Body of pancreas (tissue), 4 donors: ENCODE data around the gene CST9L. TPM values are rescaled to one million over a fixed set of nuclear protein-coding genes. Genes with fewer than 3 reads are reported as not detected.

ENCODE experiments used
- ATAC-seq: fragments of 150-250 bp; one replicate; pipeline ENCODE4 v1.9.1; 2016
- DNase-seq, 4 donors: peaks; one replicate each; pipeline ENCODE4 v3.0.0-alpha.2; 2019
- H3K27ac ChIP-seq, 4 donors: fragments of 200-600 bp; sonication (generic); 1 replicate in 3 of 4; 2 replicates in 1 of 4; pipeline versions ENCODE4 v1.5.1 to v1.6.1; 2016 to 2019; ENCODE audit warnings: mild to moderate bottlenecking in 1 of 4, mixed read lengths in 1 of 4, moderate library complexity in 1 of 4
- H3K27me3 ChIP-seq, 2 donors: fragments of 200-600 bp; sonication (generic); one replicate each; pipeline ENCODE4 v1.6.0; 2016; ENCODE audit warnings: mild to moderate bottlenecking in 1 of 2
- H3K36me3 ChIP-seq, 2 donors: fragments of 200-600 bp; sonication (generic); replicated peaks in 1 of 2; 2 replicates each; pipeline ENCODE4 v1.5.1; 2016; ENCODE audit warnings: low read depth in 2 of 2; ENCODE audit not compliant: insufficient read depth in 1 of 2
- H3K4me1 ChIP-seq: fragments of 200-600 bp; sonication (generic); one replicate; pipeline ENCODE4 v1.6.0; 2016
- H3K4me3 ChIP-seq, 2 donors: fragments of 200-600 bp; sonication (generic); 1 replicate in 1 of 2; 2 replicates in 1 of 2; pipeline ENCODE4 v1.5.1; 2016 to 2019
- H3K9me3 ChIP-seq, 3 donors: fragments of 200-600 bp; sonication (generic); 1 replicate in 2 of 3; 2 replicates in 1 of 3; pipeline ENCODE4 v1.5.1; 2016
- POLR2A ChIP-seq, 3 donors: fragments of 450-650 bp; IDR thresholded peaks; one replicate each; pipeline ENCODE4 v1.6.1; 2016; ENCODE audit warnings: antibody characterized with exemption in 3 of 3, mild to moderate bottlenecking in 2 of 3
- WGBS, 2 donors: methylation state at CpG; one replicate each; pipeline ENCODE4 v1.1.5; 2017; 5-methylcytosine and 5-hydroxymethylcytosine counted together
- intact Hi-C: fragments of 100-400 bp; cut with DNase I; formaldehyde crosslinking; loops from one replicate; pipeline ENCODE4 v1.15.1; 2023
- total RNA-seq, 2 donors: library from RNA; depleted of rRNA; stranded (reverse); fragments of >200 nt; gene quantifications; one replicate each; pipeline ENCODE4 v1.1.0, GENCODE V29; 2016
- TF ChIP-seq, protein P1 (sequence below), 7 experiments: fragments of 450-650 bp in 4 of 7; fragments of 200-600 bp in 3 of 7; sonication (generic) in 3 of 7; IDR thresholded peaks; one replicate each; pipeline ENCODE4 v1.5.1; 2016 to 2019; ENCODE audit warnings: antibody characterized with exemption in 7 of 7

CST9L gene, protein sequence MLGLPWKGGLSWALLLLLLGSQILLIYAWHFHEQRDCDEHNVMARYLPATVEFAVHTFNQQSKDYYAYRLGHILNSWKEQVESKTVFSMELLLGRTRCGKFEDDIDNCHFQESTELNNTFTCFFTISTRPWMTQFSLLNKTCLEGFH
- not detected for total RNA-seq

DNA sequence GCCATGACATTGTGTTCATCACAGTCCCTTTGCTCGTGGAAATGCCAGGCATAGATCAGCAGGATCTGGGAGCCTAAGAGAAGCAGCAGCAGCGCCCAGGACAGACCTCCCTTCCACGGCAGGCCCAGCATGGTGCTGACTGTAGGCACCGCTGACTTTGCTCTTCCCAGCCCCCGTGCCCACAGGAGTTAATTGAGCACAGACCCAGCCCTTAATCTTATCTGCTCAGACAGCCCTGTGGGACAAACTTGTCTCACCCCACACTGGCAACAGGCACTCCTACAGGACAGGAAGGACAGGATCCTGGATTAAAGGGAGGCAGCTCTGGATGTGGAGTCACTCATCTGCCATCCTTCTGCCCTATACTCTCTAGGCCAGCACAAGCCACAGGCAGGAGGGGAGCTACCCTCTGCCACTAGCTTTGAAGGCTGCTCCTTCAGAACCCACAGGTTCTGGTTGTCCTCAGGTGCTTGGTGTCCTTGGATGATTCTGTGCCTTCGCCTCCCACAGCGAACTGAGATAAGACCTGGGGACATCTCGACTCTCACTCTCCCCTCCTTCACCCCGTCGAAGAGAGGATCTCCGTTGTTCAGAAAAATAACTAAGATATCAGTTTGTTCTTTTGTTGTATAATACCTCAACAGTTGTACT, at the start of gene CST9L:
Gene CST9L (minus strand): TSS at position 165 of the 651 bp plus-strand sequence. CDS start 34 bp downstream, at position 131.
- DNase-seq = no peak
- TF ChIP-seq, protein P1, sequence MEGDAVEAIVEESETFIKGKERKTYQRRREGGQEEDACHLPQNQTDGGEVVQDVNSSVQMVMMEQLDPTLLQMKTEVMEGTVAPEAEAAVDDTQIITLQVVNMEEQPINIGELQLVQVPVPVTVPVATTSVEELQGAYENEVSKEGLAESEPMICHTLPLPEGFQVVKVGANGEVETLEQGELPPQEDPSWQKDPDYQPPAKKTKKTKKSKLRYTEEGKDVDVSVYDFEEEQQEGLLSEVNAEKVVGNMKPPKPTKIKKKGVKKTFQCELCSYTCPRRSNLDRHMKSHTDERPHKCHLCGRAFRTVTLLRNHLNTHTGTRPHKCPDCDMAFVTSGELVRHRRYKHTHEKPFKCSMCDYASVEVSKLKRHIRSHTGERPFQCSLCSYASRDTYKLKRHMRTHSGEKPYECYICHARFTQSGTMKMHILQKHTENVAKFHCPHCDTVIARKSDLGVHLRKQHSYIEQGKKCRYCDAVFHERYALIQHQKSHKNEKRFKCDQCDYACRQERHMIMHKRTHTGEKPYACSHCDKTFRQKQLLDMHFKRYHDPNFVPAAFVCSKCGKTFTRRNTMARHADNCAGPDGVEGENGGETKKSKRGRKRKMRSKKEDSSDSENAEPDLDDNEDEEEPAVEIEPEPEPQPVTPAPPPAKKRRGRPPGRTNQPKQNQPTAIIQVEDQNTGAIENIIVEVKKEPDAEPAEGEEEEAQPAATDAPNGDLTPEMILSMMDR (IDR thresholded peaks at IDR 0.05) = no peak
- no peak for TF ChIP-seq POLR2A (IDR thresholded peaks at IDR 0.05)
- ATAC-seq = no peak
- Histone ChIP-seq H3K36me3 (no peaks in the 10 kb centered on the region), H3K4me1 (no peaks in the 10 kb centered on the region), H3K9me3 (peaks cover 0 to 1% (median 0%) of the 10 kb centered on the region in 3 donors), H3K27me3 (no peaks in the 10 kb centered on the region), H3K27ac (no peak within 1 kb of the TSS), H3K4me3 (no peak within 1 kb of the TSS)
- intact Hi-C loops = no loop called here
- WGBS, 2 donors = 40 to 49% methylated on average over 10 to 11 of the region's 11 CpGs

- Histone ChIP-seq H3K27me3 (no peaks in the 10 kb centered on the region), H3K36me3 (no peaks in the 10 kb centered on the region), H3K9me3 (no peaks in the 10 kb centered on the region), H3K27ac (no peak overlapping the region), H3K4me1 (no peaks in the 10 kb centered on the region), H3K4me3 (no peak overlapping the region)
- TF ChIP-seq, protein P1 (IDR thresholded peaks at IDR 0.05) = no peak
- TF ChIP-seq POLR2A (IDR thresholded peaks at IDR 0.05) = no peak
- intact Hi-C loops = no loop called here
- WGBS, 2 donors = 81 to 87% methylated on average over 4 to 5 of the region's 5 CpGs
- DNase-seq = no peak
- no peak for ATAC-seq
Observed at GRCh38 chr20:23614163-23614562, 45.9 kb upstream of the CST9L start.

GRCh38 chr20:23613676-23614075, 45.4 kb upstream of the CST9L start:
- no peaks in the 10 kb centered on the region for H3K36me3 ChIP-seq
- H3K4me1 ChIP-seq = no peaks in the 10 kb centered on the region
- intact Hi-C loops = no loop called here
- DNase-seq (no peak), ATAC-seq (peak; percentile 30)
- H3K9me3 ChIP-seq = no peaks in the 10 kb centered on the region
- H3K27ac ChIP-seq = no peak overlapping the region
- TF ChIP-seq, protein P1 (IDR thresholded peaks at IDR 0.05) = no peak
- TF ChIP-seq POLR2A (IDR thresholded peaks at IDR 0.05) = no peak
- no peak overlapping the region for H3K4me3 ChIP-seq
- no peaks in the 10 kb centered on the region for H3K27me3 ChIP-seq

DNA sequence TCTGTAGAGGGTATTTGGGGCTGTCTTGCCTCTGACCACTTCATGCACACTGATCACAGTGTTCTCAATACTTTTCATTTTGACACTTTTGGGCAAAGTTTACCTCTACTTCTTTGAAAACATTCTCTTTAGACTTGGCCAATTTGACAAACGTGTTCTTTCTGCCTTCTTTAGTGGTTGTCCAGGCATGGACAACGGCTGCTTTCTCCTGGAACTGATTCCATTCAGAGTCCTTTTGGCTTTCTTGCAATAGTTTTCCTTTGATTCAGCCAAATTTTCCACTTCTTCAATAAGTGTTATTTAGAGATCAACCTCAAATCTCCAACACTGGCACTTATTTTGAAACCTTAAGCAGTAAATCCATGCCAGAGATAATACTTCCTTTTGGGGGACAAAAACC, 44.1 kb upstream of the CST9L start:
- Histone ChIP-seq H3K36me3 (no peaks in the 10 kb centered on the region), H3K4me1 (no peaks in the 10 kb centered on the region), H3K9me3 (no peaks in the 10 kb centered on the region), H3K4me3 (no peak overlapping the region), H3K27me3 (no peaks in the 10 kb centered on the region), H3K27ac (no peak overlapping the region)
- DNase-seq (no peak), ATAC-seq (no peak)
- intact Hi-C loops = no loop called here
- WGBS, 2 donors = 44 to 61% methylated on average over 2 of the region's 2 CpGs
- TF ChIP-seq, protein P1 (IDR thresholded peaks at IDR 0.05) = no peak
- TF ChIP-seq POLR2A (IDR thresholded peaks at IDR 0.05) = no peak
